Osteocyte (in vitro differentiated cells): Measurements from ENCODE around the gene RNF4. TPM values are rescaled to one million over a fixed set of nuclear protein-coding genes. Genes with fewer than 3 reads are reported as not detected.

Experiments used
- DNase-seq: peaks from one replicate; pipeline ENCODE4 v3.0.0; 2021; ENCODE audit warnings: mixed read lengths; ENCODE audit not compliant: unreplicated experiment; ENCODE audit errors: extremely low spot score
- H3K27ac Mint-ChIP-seq: one replicate; pipeline ENCODE4 v1.8.0; 2021; ENCODE audit warnings: mild to moderate bottlenecking, mixed read lengths; ENCODE audit not compliant: unreplicated experiment
- H3K27me3 Mint-ChIP-seq: one replicate; pipeline ENCODE4 v1.8.0; 2021; ENCODE audit warnings: mixed read lengths; ENCODE audit not compliant: unreplicated experiment
- H3K36me3 Mint-ChIP-seq: one replicate; pipeline ENCODE4 v1.8.0; 2021; ENCODE audit warnings: mixed read lengths; ENCODE audit not compliant: unreplicated experiment
- H3K4me1 Mint-ChIP-seq: one replicate; pipeline ENCODE4 v1.8.0; 2021; ENCODE audit warnings: mixed read lengths; ENCODE audit not compliant: unreplicated experiment
- H3K4me3 Mint-ChIP-seq: one replicate; pipeline ENCODE4 v1.8.0; 2021; ENCODE audit warnings: mild to moderate bottlenecking, moderate library complexity, mixed read lengths; ENCODE audit not compliant: unreplicated experiment
- H3K9me3 Mint-ChIP-seq: one replicate; pipeline ENCODE4 v1.8.0; 2021; ENCODE audit warnings: mixed read lengths; ENCODE audit not compliant: unreplicated experiment
- total RNA-seq: library from RNA; stranded (reverse); gene quantifications from 2 replicates; pipeline ENCODE4 v1.2.1, GENCODE V29; 2021
- TF ChIP-seq, protein P1 (sequence below): fragments of 200-600 bp; sonication (generic); IDR thresholded peaks from 2 replicates; pipeline ENCODE4 v1.5.0; 2021; ENCODE audit warnings: antibody characterized with exemption, mild to moderate bottlenecking, moderate library complexity

RNF4 gene
- total RNA-seq, 1 donor from 2014 or later: 57.6 TPM

DNA sequence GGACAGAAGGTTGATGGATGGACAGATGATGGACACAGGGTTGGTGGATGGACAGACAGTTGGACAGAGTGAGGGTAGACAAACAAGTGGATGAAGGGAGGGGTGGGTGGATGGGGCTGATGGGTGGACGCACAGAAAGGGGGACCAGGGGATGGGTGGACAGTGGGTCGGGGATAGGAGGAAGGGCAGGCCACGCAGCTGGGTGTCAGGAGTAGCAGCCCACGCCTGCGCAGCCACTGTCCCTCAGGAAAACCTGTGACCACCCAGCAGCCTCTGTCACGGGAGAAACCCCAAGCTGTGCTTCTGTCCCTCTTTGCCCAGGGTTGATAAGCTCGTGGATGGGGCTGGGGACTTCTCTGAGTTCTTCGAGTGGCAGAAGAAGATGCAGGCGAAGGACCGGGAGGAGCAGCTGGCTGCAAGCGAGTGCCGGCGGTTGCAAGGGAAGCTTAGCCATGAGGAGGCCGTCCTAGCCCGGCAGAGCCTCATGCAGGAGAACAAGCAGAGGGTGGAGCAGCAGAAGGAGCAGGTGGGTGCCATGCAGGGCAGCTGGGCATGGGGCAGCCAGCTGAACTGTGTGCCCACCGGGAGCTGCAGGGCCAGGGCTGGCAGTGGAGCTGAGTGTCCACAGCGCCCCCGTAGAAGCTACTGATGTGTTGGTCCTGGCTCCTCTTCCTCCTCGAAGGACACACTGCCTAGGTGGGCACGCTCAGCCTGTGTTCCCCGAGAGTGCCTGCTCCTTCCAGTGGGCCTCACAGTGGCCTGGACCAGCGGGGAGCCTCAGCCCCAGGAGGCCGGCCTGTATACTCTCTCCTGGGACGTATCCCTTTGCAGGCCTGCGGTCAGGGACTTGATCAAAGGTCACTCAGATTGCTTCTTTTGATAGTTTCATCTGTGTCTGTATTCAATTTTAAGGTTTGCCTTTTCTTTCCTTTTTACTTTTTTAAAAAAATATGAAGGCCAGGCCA, 16.8 kb upstream of the RNF4 start:
- Mint-ChIP-seq H3K4me1 (no peaks in the 10 kb centered on the region), H3K4me3 (no peak overlapping the region), H3K9me3 (no peaks in the 10 kb centered on the region), H3K27me3 (peaks cover 3% of the 10 kb centered on the region), H3K27ac (no peak overlapping the region), H3K36me3 (no peaks in the 10 kb centered on the region)
- no peak for DNase-seq
- TF ChIP-seq, protein P1, sequence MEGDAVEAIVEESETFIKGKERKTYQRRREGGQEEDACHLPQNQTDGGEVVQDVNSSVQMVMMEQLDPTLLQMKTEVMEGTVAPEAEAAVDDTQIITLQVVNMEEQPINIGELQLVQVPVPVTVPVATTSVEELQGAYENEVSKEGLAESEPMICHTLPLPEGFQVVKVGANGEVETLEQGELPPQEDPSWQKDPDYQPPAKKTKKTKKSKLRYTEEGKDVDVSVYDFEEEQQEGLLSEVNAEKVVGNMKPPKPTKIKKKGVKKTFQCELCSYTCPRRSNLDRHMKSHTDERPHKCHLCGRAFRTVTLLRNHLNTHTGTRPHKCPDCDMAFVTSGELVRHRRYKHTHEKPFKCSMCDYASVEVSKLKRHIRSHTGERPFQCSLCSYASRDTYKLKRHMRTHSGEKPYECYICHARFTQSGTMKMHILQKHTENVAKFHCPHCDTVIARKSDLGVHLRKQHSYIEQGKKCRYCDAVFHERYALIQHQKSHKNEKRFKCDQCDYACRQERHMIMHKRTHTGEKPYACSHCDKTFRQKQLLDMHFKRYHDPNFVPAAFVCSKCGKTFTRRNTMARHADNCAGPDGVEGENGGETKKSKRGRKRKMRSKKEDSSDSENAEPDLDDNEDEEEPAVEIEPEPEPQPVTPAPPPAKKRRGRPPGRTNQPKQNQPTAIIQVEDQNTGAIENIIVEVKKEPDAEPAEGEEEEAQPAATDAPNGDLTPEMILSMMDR: no peak

GRCh38 chr4:2457481-2458295, 11.2 kb upstream of the RNF4 start:
- no peak overlapping the region for H3K4me3 Mint-ChIP-seq
- H3K36me3 Mint-ChIP-seq: no peaks in the 10 kb centered on the region
- TF ChIP-seq, protein P1: no peak
- no peaks in the 10 kb centered on the region for H3K9me3 Mint-ChIP-seq
- H3K27me3 Mint-ChIP-seq: no peaks in the 10 kb centered on the region
- no peak overlapping the region for H3K27ac Mint-ChIP-seq
- H3K4me1 Mint-ChIP-seq: peaks cover 5% of the 10 kb centered on the region
- DNase-seq: no peak

GRCh38 chr4:2458546-2459491, 10.1 kb upstream of the RNF4 start:
- Mint-ChIP-seq H3K4me1 (peaks cover 10% of the 10 kb centered on the region), H3K27me3 (no peaks in the 10 kb centered on the region)

DNA sequence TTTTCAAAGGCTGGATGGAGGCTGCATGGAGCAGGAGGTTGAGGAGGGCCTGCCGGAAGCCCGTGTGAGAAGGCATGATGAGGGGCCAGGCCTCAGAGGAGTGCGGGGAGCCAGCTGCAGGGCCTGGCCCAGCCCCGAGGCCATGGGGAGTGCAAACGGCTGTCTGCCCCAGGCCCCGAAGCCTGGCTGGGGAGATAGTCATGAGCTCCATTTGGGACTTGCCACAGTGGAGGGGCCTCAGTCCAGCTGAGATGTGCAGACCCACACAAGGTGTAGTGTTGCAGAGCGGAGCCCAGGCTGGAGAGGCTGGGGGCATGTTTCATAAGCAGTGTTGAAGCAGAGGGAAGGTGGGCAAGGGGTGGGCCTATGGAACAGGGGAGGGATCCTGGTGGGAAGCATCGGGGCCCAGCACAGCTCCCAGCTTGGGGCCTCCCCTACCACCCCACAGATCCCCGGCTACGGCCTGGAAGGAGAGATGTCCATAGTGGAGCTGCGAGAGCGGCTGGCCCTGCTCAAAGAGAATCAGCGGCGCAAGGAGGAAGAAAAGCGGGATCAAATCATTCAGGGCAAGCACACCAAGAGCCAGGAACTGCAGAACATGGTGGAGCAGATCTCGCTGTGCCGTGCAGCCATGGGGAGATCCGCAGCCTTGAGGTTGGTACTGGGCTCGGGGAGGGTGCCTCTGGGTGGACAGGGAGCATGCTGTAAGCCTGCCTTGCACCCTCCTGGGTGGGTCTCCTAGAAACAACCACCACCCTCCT, 9.1 kb upstream of the RNF4 start:
- Mint-ChIP-seq H3K27ac (no peak overlapping the region), H3K27me3 (no peaks in the 10 kb centered on the region), H3K36me3 (no peaks in the 10 kb centered on the region), H3K9me3 (no peaks in the 10 kb centered on the region), H3K4me3 (no peak overlapping the region), H3K4me1 (peaks cover 10% of the 10 kb centered on the region)
- no peak for DNase-seq
- TF ChIP-seq, protein P1: no peak

More at GRCh38 chr4:2458546-2459491, 10.1 kb upstream of the RNF4 start:
- Mint-ChIP-seq H3K27ac (no peak overlapping the region), H3K4me3 (no peak overlapping the region), H3K36me3 (no peaks in the 10 kb centered on the region), H3K9me3 (no peaks in the 10 kb centered on the region)
- no peak for DNase-seq
- TF ChIP-seq, protein P1: no peak
